Peyer's patch (tissue), 4 donors: ENCODE measurements around the gene YY1.

Experiments
- CTCF ChIP-seq, 6 experiments: fragments of 450-650 bp in 4 of 6; fragments of 200-600 bp in 2 of 6; sonication (generic) in 1 of 6; IDR thresholded peaks; one replicate each; pipeline ENCODE4 v1.5.1; 2017 to 2019; ENCODE audit warnings: antibody characterized with exemption in 6 of 6, mild to moderate bottlenecking in 3 of 6, moderate library complexity in 1 of 6
- POLR2A ChIP-seq, 2 donors: fragments of 450-650 bp; IDR thresholded peaks; one replicate each; pipeline ENCODE4 v1.5.1; 2017; ENCODE audit warnings: antibody characterized with exemption in 2 of 2, mild to moderate bottlenecking in 2 of 2, moderate library complexity in 2 of 2

GRCh38 chr14:100306101-100306997 is 67.4 kb downstream of the YY1 start, which contains the start of gene SLC25A29:
- no peak for TF ChIP-seq CTCF (IDR thresholded peaks at IDR 0.05)
- TF ChIP-seq POLR2A (IDR thresholded peaks at IDR 0.05) = peak; percentile 27 to 39
